SK-N-SH (cell line): ENCODE measurements around the gene FYB2. TPM values are rescaled to one million over a fixed set of nuclear protein-coding genes. Genes with fewer than 3 reads are reported as not detected.

Experiments
- CTCF ChIA-PET: fragments of 300-600, 350-600 bp; formaldehyde crosslinking; extraction: SDS; loops from one replicate; lab custom pipeline; 2021; lab: Yijun Ruan, JAX
- POLR2A ChIA-PET: fragments of 350-600 bp; sonication (Branson Sonifier 250); formaldehyde crosslinking; extraction: SDS; loops from one replicate; lab custom pipeline; 2020; ENCODE audit warnings: antibody characterized with exemption, inconsistent platforms; lab: Yijun Ruan, JAX
- DNase-seq: peaks from one replicate; pipeline ENCODE4 v3.0.0; 2012
- H2AFZ ChIP-seq: fragments of 200-600 bp; sonication (generic); 2 replicates; pipeline ENCODE4 v1.8.1; 2016; ENCODE audit warnings: antibody characterized with exemption, mild to moderate bottlenecking, low read depth
- H3F3A ChIP-seq: fragments of 200-600 bp; sonication (generic); replicated peaks from 2 replicates; pipeline ENCODE3; 2016; ENCODE audit warnings: antibody characterized with exemption, mild to moderate bottlenecking; ENCODE audit not compliant: insufficient read depth
- H3K27ac ChIP-seq, 2 experiments: fragments of 200-500 bp in 1 of 2; fragments of 200-600 bp in 1 of 2; sonication (Bioruptor generic) in 1 of 2; sonication (generic), shearing (Covaris generic) in 1 of 2; 2 replicates each; pipeline versions ENCODE4 v1.5.1 to v1.6.1; 2014 to 2016; ENCODE audit warnings: low read depth in 2 of 2, inconsistent platforms in 1 of 2, low read length in 1 of 2, mild to moderate bottlenecking in 1 of 2, mixed read lengths in 1 of 2
- H3K27me3 ChIP-seq: fragments of 200-600 bp; sonication (generic), shearing (Covaris generic); 2 replicates; pipeline ENCODE4 v1.6.1; 2016; ENCODE audit warnings: mixed run types; ENCODE audit not compliant: insufficient read depth
- H3K36me3 ChIP-seq, 2 experiments: fragments of 200-500 bp in 1 of 2; fragments of 200-600 bp in 1 of 2; sonication (Bioruptor generic) in 1 of 2; sonication (generic) in 1 of 2; replicated peaks in 1 of 2; 2 replicates each; pipeline versions ENCODE3 to v1.5.1; 2014 to 2016; ENCODE audit warnings: low read length in 1 of 2, mild to moderate bottlenecking in 1 of 2; ENCODE audit not compliant: insufficient read depth in 2 of 2, control insufficient read depth in 1 of 2
- H3K4me1 ChIP-seq, 2 experiments: fragments of 200-500 bp in 1 of 2; fragments of 200-600 bp in 1 of 2; sonication (Bioruptor generic) in 1 of 2; sonication (generic), shearing (Covaris generic) in 1 of 2; 2 replicates each; pipeline versions ENCODE4 v1.5.1 to v1.6.1; 2014 to 2016; ENCODE audit warnings: low read depth in 1 of 2, low read length in 1 of 2, mixed run types in 1 of 2; ENCODE audit not compliant: insufficient read depth in 2 of 2, control insufficient read depth in 1 of 2
- H3K4me2 ChIP-seq: fragments of 200-600 bp; sonication (generic), shearing (Covaris generic); 2 replicates; pipeline ENCODE4 v1.6.1; 2017; ENCODE audit warnings: mixed run types
- H3K4me3 ChIP-seq, 2 experiments: fragments of 200-500 bp in 1 of 2; fragments of 200-600 bp in 1 of 2; sonication (Bioruptor generic) in 1 of 2; sonication (generic), shearing (Covaris generic) in 1 of 2; 2 replicates each; pipeline versions ENCODE4 v1.5.1 to v1.8.1; 2014 to 2016; ENCODE audit warnings: low read depth in 2 of 2, inconsistent platforms in 1 of 2, low read length in 1 of 2, mild to moderate bottlenecking in 1 of 2, mixed read lengths in 1 of 2, moderate library complexity in 1 of 2
- H3K79me2 ChIP-seq: fragments of 200-600 bp; sonication (generic); 2 replicates; pipeline ENCODE4 v1.8.1; 2017; ENCODE audit warnings: mild to moderate bottlenecking; ENCODE audit not compliant: insufficient read depth
- H3K9ac ChIP-seq: fragments of 200-600 bp; sonication (generic); 2 replicates; pipeline ENCODE4 v1.6.1; 2017; ENCODE audit warnings: mixed run types
- H3K9me2 ChIP-seq: fragments of 200-600 bp; sonication (generic); 2 replicates; pipeline ENCODE4 v1.6.1; 2017; ENCODE audit warnings: mixed run types
- H3K9me3 ChIP-seq: fragments of 200-600 bp; sonication (generic); 2 replicates; pipeline ENCODE4 v1.6.1; 2017; ENCODE audit warnings: mixed run types, mild to moderate bottlenecking, moderate library complexity
- H4K20me1 ChIP-seq: fragments of 200-600 bp; sonication (generic); 2 replicates; pipeline ENCODE4 v1.6.1; 2017; ENCODE audit warnings: mild to moderate bottlenecking, mixed run types; ENCODE audit not compliant: insufficient read depth
- CHD2 ChIP-seq: fragments of 150-350 bp; IDR thresholded peaks from 2 replicates; pipeline ENCODE4 v1.6.1; 2018; ENCODE audit warnings: low read length; ENCODE audit not compliant: partially characterized antibody
- EZH2phosphoT487 ChIP-seq: fragments of 200-600 bp; sonication (generic); IDR thresholded peaks from 2 replicates; pipeline ENCODE4 v1.6.1; 2017; ENCODE audit warnings: low read depth, mixed run types, mild to moderate bottlenecking, antibody characterized with exemption, moderate library complexity, borderline replicate concordance
- FOXJ3 ChIP-seq: sonication (generic); formaldehyde crosslinking; IDR thresholded peaks from 2 replicates; pipeline ENCODE4 v1.5.1; 2020; ENCODE audit warnings: mild to moderate bottlenecking, missing genetic modification reagents
- FOXM1 ChIP-seq: IDR thresholded peaks from 2 replicates; pipeline ENCODE4 v1.4.0; 2012; ENCODE audit warnings: low read depth, mild to moderate bottlenecking
- GABPA ChIP-seq: IDR thresholded peaks from 2 replicates; pipeline ENCODE4 v1.4.0; 2012; ENCODE audit warnings: low read depth, mild to moderate bottlenecking
- MXI1 ChIP-seq: IDR thresholded peaks from 2 replicates; pipeline ENCODE4 v1.6.1; 2012; ENCODE audit warnings: mild to moderate bottlenecking, low read depth, low read length, improper control_type of control experiment
- NFIC ChIP-seq: IDR thresholded peaks from 2 replicates; pipeline ENCODE4 v1.4.0; 2012; ENCODE audit warnings: borderline replicate concordance
- RXRA ChIP-seq: IDR thresholded peaks from 2 replicates; pipeline ENCODE4 v1.4.0; 2012; ENCODE audit warnings: low read depth, mild to moderate bottlenecking, borderline replicate concordance
- SIN3A ChIP-seq: IDR thresholded peaks from 2 replicates; pipeline ENCODE4 v1.6.1; 2012; ENCODE audit warnings: low read depth, mild to moderate bottlenecking, low read length, moderate library complexity, borderline replicate concordance
- WGBS: methylation state at CpG from one replicate; pipeline ENCODE4 v1.1.6; 2017; ENCODE audit warnings: low lambda C conversion rate; 5-methylcytosine and 5-hydroxymethylcytosine counted together
- polyA plus RNA-seq, 3 experiments: library from polyadenylated mRNA; depleted of rRNA; stranded (reverse); fragments of >200 nt; gene quantifications; 2 replicates each; pipeline ENCODE4 v1.2.3, GENCODE V29; 2012
- TF ChIP-seq, protein P1 (sequence below): IDR thresholded peaks from 2 replicates; pipeline ENCODE4 v1.4.0; 2012; ENCODE audit warnings: low read depth, borderline replicate concordance
- TF ChIP-seq, protein P2 (sequence below): fragments of 150-350 bp; IDR thresholded peaks from 2 replicates; pipeline ENCODE4 v1.6.1; 2016; ENCODE audit warnings: mild to moderate bottlenecking, low read depth, low read length
- TF ChIP-seq, protein P3 (sequence below): IDR thresholded peaks from 2 replicates; pipeline ENCODE4 v1.4.0; 2012; ENCODE audit warnings: low read depth, borderline replicate concordance
- TF ChIP-seq, protein P4 (sequence below): IDR thresholded peaks from 2 replicates; pipeline ENCODE4 v1.6.1; 2012; ENCODE audit warnings: mild to moderate bottlenecking, low read depth, low read length, moderate library complexity
- TF ChIP-seq, protein P5 (sequence below): IDR thresholded peaks from 2 replicates; pipeline ENCODE4 v1.4.0; 2012; ENCODE audit warnings: low read depth

Gene FYB2, protein sequence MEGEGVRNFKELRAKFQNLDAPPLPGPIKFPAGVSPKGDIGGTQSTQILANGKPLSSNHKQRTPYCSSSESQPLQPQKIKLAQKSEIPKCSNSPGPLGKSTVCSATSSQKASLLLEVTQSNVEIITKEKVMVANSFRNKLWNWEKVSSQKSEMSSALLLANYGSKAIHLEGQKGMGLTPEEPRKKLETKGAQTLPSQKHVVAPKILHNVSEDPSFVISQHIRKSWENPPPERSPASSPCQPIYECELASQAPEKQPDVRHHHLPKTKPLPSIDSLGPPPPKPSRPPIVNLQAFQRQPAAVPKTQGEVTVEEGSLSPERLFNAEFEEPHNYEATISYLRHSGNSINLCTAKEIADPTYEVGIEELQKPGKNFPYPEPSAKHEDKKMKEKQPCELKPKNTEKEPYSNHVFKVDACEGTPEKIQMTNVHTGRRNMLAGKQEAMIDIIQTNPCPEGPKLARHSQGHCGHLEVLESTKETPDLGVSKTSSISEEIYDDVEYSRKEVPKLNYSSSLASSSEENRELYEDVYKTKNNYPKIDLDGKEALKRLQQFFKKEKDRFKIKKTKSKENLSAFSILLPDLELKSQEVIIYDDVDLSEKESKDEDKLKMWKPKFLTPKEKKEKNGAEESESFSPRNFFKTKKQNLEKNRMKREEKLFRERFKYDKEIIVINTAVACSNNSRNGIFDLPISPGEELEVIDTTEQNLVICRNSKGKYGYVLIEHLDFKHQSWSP
- not detected in 2 replicates for polyA plus RNA-seq (2012; rRNA removed)
- polyA plus RNA-seq (2012; cell fraction: cytosol; rRNA removed), result 0.03 TPM in 1 of 2 replicates, not detected in the other
- not detected in 2 replicates for polyA plus RNA-seq (2012; cell fraction: nucleus; rRNA removed)

DNA sequence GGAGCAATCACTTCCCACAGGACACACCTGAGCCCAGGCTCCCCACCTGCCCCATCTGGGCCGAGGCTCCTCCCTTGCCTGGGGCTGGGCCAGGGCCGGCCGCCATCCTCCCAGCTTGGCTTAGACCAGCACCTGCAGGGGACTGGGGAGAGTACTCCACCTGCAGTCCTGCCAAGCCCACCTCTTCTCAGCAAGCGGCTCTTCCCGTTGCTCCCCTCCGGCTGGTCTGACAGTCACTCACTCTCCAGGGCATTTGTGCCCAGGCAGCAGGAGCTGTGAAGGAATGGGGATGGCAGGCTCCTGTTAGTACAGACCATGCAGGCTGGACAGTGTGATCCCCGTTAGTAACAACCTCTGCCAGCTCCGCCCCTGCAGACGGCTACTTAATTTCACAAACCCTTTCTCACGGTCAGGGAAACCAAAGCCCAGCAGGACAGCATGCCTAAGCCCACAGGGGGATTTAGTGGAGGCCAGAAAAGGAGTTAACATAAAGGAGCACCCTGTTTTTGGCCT is at the start of gene FYB2:
Gene FYB2 (minus strand): TSS at position 18 of the 513 bp plus-strand sequence. CDS start 114 bp downstream, outside the sequence.
- 85% methylated on average over 3 of the region's 10 CpGs for WGBS
- Histone ChIP-seq H3K9me3 (no peaks in the 10 kb centered on the region), H3K9ac (no peak within 1 kb of the TSS), H2AFZ (no peak within 1 kb of the TSS), H3K27me3 (no peaks in the 10 kb centered on the region), H3K9me2 (no peaks in the 10 kb centered on the region), H3K4me2 (no peak within 1 kb of the TSS), H3F3A (no peaks in the 10 kb centered on the region), H3K27ac (peak within 1 kb of the TSS in 1 of 2 experiments; percentile 16; a peak in 1 of 4 replicates), H3K79me2 (no peaks in the 10 kb centered on the region), H3K4me3 (no peak within 1 kb of the TSS), H4K20me1 (no peaks in the 10 kb centered on the region), H3K36me3 (no peaks in the 10 kb centered on the region), H3K4me1 (peaks cover 0 to 25% of the 10 kb centered on the region in 2 experiments; a peak in 2 of 4 replicates)
- no peak for TF ChIP-seq FOXJ3
- ChIA-PET POLR2A (no interaction called here), CTCF (interaction anchor here (0.9 to 3.3 kb wide), 5 partner anchors 10 to 1535 kb away, joined by 3 to 39 read pairs (median 6); no protein-coding TSS in a partner anchor)
- no peak for DNase-seq

DNA sequence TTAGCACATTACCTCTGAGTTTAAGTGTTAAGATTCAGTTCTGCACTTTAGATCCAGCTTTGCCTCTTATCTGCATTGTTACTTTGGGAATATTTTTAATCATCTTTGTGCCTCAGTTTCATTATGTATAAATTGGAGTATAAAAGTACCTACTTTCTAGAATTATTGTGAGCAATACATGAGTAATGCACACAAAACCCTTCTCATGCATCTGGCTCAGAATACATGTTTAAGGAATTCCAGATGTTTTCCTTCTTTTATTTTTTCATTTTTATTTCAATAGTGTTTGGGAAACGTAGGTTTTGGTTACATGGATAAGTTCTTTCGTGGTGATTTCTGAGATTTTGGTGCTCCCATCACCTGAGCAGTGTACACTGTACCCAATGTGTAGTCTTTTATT is 49.6 kb upstream of the FYB2 start:
- Histone ChIP-seq H2AFZ (no peak overlapping the region), H3K27ac (no peak overlapping the region), H3K27me3 (no peaks in the 10 kb centered on the region), H3K79me2 (no peaks in the 10 kb centered on the region), H3K9ac (no peak overlapping the region), H3K36me3 (no peaks in the 10 kb centered on the region), H3K4me3 (no peak overlapping the region), H3K4me2 (no peak overlapping the region), H3K9me3 (no peaks in the 10 kb centered on the region), H3F3A (peaks cover 14% of the 10 kb centered on the region), H3K9me2 (no peaks in the 10 kb centered on the region), H4K20me1 (no peaks in the 10 kb centered on the region), H3K4me1 (peaks cover 0 to 7% of the 10 kb centered on the region in 2 experiments; a peak in 2 of 4 replicates)
- ChIA-PET POLR2A (no interaction called here), CTCF (no interaction called here)
- WGBS, result 52% methylated on average over 2 of the region's 2 CpGs
- TF ChIP-seq, protein P1, sequence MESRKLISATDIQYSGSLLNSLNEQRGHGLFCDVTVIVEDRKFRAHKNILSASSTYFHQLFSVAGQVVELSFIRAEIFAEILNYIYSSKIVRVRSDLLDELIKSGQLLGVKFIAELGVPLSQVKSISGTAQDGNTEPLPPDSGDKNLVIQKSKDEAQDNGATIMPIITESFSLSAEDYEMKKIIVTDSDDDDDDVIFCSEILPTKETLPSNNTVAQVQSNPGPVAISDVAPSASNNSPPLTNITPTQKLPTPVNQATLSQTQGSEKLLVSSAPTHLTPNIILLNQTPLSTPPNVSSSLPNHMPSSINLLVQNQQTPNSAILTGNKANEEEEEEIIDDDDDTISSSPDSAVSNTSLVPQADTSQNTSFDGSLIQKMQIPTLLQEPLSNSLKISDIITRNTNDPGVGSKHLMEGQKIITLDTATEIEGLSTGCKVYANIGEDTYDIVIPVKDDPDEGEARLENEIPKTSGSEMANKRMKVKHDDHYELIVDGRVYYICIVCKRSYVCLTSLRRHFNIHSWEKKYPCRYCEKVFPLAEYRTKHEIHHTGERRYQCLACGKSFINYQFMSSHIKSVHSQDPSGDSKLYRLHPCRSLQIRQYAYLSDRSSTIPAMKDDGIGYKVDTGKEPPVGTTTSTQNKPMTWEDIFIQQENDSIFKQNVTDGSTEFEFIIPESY, result no peak
- TF ChIP-seq, protein P2, sequence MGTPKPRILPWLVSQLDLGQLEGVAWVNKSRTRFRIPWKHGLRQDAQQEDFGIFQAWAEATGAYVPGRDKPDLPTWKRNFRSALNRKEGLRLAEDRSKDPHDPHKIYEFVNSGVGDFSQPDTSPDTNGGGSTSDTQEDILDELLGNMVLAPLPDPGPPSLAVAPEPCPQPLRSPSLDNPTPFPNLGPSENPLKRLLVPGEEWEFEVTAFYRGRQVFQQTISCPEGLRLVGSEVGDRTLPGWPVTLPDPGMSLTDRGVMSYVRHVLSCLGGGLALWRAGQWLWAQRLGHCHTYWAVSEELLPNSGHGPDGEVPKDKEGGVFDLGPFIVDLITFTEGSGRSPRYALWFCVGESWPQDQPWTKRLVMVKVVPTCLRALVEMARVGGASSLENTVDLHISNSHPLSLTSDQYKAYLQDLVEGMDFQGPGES, result no peak
- TF ChIP-seq MXI1 (no peak), CHD2 (no peak), NFIC (no peak), EZH2phosphoT487 (no peak), GABPA (no peak), SIN3A (no peak), FOXM1 (no peak), RXRA (no peak)
- TF ChIP-seq, protein P3, sequence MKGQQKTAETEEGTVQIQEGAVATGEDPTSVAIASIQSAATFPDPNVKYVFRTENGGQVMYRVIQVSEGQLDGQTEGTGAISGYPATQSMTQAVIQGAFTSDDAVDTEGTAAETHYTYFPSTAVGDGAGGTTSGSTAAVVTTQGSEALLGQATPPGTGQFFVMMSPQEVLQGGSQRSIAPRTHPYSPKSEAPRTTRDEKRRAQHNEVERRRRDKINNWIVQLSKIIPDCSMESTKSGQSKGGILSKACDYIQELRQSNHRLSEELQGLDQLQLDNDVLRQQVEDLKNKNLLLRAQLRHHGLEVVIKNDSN, result no peak
- TF ChIP-seq, protein P4, sequence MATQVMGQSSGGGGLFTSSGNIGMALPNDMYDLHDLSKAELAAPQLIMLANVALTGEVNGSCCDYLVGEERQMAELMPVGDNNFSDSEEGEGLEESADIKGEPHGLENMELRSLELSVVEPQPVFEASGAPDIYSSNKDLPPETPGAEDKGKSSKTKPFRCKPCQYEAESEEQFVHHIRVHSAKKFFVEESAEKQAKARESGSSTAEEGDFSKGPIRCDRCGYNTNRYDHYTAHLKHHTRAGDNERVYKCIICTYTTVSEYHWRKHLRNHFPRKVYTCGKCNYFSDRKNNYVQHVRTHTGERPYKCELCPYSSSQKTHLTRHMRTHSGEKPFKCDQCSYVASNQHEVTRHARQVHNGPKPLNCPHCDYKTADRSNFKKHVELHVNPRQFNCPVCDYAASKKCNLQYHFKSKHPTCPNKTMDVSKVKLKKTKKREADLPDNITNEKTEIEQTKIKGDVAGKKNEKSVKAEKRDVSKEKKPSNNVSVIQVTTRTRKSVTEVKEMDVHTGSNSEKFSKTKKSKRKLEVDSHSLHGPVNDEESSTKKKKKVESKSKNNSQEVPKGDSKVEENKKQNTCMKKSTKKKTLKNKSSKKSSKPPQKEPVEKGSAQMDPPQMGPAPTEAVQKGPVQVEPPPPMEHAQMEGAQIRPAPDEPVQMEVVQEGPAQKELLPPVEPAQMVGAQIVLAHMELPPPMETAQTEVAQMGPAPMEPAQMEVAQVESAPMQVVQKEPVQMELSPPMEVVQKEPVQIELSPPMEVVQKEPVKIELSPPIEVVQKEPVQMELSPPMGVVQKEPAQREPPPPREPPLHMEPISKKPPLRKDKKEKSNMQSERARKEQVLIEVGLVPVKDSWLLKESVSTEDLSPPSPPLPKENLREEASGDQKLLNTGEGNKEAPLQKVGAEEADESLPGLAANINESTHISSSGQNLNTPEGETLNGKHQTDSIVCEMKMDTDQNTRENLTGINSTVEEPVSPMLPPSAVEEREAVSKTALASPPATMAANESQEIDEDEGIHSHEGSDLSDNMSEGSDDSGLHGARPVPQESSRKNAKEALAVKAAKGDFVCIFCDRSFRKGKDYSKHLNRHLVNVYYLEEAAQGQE, result no peak
- TF ChIP-seq, protein P5, sequence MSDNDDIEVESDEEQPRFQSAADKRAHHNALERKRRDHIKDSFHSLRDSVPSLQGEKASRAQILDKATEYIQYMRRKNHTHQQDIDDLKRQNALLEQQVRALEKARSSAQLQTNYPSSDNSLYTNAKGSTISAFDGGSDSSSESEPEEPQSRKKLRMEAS, result no peak
- DNase-seq, result no peak
